GM18951 (cell line): ENCODE results near the gene ADARB2.
"Not testable (repeated sequence)": the region's sequence is repeated elsewhere in the genome, so short reads cannot be mapped to it uniquely, and the experiment has no call there.

Experiments used
- POLR2A ChIP-seq: IDR thresholded peaks from 4 replicates; pipeline ENCODE4 v1.6.1; 2011; ENCODE audit warnings: mild to moderate bottlenecking; ENCODE audit not compliant: insufficient read length, insufficient read depth; ENCODE audit errors: extremely low read depth
- in situ Hi-C: fragments of 300-500 bp; cut with MboI; formaldehyde crosslinking; loops from one replicate; pipeline ENCODE4 v1.12.0; 2022; ENCODE audit warnings: low sequenced_read_pairs, mixed read lengths, inconsistent platforms; ENCODE audit not compliant: unreplicated experiment

ADARB2 gene

DNA sequence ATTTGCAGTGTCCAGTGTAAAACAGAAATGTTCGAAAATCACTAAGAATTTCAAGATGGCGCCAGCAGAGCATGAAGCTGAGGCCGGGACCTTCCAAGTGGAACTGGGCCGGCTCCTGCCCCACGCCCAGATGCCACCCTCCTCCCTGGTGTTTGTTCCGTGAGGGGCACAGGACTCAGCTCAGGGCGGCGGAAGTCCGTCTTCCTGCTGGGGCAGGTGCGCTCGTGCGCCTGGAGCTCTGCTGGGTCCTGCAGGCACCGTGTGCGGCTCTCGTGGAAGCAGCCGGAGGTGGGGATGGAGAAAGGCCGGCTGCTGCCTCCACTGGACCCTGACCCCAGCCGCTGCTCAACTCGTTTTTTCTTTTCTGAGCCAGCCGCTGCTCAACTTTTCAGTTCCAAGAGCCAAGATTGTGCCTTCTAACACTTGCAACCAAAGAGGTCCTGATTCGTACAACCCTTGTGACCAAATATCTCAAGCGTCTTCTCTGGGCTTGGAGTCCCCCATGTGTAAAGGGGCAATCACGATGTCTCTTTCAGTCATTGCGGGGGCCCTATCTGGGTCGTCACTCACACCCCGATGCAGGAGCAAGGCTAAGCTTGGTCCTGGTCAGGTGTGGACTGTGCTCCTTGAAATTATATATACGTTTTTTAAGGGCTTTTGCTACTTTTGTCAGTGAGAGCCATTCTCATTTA is 334.4 kb downstream of the ADARB2 start:
- TF ChIP-seq POLR2A: no peak
- in situ Hi-C loops: no loop called here

DNA sequence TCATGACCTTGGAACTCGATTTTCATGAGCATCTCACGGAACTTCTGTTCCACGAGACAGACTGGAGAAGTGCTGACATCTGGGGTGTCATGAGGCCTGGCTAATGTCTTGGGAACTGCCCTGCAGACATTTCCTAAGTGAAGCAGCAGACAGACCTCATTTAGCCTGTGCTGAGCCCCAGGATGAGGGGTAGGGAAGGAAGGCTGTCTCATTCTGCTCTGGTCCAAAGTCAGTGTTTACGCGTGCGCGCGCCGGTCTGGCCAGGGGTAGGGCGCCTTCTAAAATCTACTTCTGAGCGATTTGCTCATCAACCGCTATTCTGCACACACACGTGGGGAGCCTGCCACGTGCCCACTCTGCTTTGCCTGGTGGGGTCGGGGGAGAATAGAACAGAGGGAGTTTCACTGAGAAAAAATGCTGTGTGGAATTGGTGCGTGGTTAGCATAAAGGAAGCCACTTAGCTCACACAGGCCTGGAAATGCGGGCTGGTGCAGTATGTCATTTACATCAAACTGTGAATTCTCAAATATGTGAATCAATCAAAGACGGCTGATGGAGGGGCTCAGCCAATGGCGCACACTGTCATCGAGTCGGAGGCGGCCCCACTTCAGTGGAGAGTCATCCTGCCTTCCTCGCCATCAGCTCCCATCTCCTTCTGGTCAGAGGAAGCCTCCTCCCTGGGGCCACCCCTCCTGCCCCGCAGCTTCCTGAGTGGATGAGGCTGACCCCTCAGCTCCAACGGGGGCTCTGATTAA is 335.1 kb downstream of the ADARB2 start:
- no peak for TF ChIP-seq POLR2A
- in situ Hi-C loops: no loop called here

DNA sequence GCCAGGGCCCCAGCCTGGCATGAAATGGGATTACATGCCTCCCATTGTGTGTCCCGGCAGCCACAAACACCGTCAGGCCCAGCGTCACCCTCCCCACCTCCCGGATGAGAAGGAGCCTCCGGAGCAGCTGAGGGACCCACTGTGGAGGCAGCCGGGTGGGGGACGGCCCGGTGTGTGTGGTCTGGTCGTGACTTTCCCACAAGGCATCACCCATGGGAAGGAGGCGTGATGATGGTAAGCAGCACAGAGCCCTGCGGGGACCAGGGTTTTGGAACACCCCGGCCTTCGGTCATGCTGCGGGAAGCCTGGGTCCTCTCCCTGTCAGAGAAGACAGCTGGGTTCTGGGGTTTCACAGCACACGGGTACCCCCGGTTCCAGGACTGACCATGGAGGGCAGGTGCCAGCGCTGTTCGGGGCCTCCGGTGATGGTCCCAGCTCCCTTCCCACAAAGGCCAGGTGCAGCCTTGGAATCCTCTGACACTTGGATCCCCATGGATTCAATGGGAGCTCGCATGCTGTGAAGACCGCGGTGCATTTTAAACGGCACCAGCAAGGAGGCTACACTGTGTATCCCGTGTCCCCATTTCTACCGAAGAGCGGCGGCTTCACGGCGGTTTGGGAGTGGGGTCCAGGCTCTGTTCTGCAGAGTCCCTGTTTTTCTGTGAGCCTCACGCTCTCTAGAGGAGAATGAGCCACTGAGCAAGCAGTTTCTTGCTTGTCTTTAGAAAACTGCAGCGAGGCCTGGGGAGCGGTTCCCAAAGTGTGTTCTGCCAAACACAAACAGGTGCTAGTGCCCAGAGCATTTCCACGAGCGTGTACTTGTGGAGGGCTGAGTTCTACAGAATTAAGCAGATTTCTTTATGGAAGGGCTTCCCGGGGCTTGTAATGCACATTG is 336.0 kb downstream of the ADARB2 start:
- in situ Hi-C loops: no loop called here
- no peak for TF ChIP-seq POLR2A

DNA sequence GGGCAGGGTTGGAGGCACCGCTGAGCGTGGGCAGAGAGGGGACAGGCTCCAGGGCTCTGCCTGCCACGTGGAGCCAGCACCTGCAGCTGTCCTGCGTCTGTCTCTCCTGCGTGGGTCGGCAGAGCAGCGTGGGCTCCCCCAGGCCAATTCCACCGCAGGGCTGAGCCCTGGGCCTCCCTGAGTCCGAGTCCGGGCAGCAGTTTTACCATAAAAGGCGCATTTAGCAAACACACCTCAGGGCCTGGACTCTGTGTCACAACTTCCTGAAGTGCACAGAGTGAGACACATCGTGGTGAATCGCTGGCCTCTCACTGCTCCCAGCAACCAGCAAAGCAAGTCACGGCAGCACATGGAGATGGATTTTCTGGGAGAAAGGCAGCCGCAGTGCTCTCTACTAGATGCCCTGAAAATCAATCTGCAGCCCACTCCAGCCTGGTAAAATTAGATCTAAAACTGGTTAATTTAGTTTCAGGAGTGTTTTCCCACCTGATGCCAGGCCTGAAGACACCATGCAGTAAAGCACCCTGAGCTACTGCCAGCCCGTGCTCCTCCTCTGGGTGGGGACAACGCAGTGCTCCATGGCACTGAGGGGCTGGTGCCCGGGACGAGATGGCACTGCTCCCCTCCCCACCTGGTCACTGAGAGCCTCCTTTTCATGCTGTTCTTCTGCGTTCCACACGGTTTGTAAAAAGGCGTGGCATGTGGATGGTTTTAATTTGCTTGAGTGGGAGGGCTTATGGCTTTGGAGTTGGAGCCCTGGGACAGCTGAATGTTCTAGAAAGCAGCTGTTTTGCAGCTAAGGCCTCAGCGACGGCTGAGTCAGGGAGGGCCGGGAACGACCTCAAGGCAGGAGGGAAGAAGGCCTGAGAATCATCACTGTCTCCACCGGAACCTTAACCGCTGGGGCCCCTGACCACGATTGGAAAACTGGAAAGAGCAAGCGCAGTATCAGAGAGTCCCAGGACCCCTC is 336.9 kb downstream of the ADARB2 start:
- in situ Hi-C loops: no loop called here
- no peak for TF ChIP-seq POLR2A

DNA sequence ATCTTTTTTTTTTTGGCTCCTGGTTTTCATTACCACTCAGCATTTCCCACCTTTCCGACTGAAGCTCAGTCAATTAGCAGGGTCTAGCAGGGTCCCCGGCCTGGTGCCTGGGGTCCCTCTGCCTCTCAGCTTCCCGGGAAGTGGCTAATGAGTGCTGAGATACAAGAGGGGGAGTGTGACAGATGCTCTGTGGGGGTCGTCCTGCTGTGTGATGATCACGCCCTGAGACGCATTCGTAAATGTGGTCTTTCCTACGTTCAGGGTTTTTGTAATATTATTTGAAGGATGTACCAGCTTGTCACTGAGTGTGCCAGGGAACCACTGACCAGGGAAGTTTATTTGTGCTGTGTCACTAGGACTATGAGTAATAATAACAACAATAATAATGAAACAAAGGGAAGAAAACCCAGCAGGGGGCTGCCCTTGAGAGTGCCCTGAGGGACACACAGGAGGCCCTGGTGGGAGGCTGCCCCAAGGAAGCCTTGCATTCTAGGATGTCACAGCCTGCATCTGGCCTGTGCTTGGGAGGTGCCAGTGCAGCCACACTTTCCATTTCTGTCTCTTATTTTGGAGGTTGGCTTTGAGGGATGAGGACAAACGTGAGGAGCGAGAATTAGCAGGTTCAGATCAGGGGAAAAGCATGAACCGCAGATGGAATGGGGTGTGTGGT is 337.8 kb downstream of the ADARB2 start:
- in situ Hi-C loops: no loop called here
- no peak for TF ChIP-seq POLR2A

DNA sequence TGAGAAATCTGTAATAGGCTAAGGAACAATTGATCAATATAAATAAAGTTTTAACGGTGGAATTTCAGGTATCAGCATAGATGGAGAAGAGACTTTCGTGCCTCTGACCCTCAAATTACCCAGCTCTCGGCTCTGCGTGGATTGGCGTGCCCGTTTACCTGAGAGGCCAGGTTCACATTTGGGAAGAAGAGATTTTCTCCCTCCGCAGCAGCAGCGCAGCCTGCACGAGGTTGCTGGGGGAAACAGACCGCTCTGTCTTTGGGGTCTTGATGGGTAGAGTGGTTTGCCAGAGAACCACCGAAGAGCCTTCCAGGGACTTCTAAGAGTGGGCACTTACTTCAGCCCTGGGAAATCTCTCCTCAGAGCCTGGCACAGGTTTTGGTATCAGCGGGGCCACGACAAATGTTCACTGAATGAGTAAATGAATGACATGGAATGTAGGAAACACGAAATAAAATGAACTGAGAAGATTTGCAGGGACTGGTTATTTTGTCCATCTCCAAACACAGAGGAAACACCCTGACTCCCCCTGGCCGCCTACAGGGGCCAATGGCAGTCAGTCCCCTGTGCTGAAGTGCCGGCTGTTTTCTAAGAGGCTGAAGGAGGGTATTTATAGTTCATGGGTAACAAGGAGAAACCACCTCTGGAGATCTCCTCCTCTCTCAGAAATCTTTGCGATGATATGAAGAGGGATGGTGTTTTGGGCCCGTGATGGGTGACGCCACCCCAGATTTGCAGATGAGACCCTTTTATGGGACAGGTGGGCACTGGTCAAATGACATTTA is 338.5 kb downstream of the ADARB2 start:
- no peak for TF ChIP-seq POLR2A
- in situ Hi-C loops: no loop called here

DNA sequence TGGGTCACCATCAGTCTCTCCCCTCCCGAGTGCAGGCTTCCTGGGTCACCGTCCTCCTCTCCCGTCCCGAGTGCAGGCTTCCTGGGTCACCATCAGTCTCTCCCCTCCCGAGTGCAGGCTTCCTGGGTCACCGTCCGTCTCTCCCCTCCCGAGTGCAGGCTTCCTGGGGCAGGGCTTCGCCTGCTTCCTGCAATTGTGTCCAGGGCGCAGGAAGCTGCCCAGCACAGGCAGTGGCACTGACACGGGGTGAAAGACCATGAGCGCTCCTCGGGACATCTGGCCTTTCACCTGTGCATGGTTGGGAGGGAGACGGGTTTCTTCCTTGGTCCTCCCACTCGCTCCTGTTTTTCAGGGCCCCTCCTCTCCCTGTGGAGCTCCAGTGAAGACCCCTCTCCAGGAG is 339.2 kb downstream of the ADARB2 start:
- in situ Hi-C loops: not testable (repeated sequence)

DNA sequence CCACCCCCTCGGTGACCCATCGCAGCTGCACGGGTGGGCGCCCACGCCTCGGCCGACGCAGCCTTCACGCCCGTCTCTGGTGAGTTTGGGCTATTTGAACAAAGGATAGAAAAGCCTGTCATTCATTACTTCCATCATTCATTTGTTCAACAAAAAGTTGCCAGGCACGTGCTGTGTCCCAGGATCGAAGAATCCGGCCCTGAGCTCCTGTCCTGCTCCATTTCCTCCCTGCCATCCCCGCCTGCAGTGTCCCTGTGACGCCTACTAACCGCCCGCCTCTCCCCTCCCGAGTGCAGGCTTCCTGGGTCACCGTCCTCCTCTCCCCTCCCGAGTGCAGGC is 341.1 kb downstream of the ADARB2 start:
- no peak for TF ChIP-seq POLR2A
- in situ Hi-C loops: no loop called here

DNA sequence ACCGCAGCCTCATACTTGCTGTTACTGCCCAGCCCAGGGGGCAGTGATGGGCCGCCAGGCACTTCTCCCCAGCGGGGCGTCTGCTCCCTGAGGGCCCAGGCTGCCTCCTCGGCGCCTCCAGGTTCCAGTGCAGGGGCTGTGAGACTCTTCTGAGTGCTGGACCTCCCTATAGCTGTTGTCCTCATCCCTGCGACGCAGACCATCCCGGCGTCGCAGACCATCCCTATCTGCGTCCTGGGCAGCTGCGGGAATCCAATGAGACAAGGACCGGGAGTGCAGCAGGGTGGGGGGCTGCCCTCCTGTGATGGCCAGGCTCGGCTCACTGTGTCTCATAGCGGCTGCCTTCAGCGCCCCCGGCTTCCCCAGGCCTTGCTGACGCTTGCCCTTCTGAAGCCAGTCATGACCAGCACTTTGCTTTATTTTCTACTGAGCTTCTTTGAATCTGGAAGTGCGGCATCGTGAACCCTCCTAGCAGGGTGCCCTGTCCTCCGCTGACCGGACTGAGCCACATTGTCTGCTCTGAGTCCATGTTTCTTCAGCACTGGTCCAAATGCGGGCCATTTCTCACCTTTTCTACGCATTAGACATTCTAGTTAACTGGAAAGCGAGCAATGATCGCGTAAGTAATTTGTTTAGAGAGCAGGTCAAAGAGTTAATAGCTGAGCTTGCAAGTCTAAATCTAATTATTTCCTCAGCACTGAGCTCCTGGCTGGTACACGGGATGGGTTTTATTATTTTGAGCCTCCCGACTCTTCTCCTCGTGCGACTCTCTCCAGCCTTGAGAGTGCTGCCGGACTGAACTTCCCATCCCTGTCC is 341.6 kb downstream of the ADARB2 start:
- no peak for TF ChIP-seq POLR2A

DNA sequence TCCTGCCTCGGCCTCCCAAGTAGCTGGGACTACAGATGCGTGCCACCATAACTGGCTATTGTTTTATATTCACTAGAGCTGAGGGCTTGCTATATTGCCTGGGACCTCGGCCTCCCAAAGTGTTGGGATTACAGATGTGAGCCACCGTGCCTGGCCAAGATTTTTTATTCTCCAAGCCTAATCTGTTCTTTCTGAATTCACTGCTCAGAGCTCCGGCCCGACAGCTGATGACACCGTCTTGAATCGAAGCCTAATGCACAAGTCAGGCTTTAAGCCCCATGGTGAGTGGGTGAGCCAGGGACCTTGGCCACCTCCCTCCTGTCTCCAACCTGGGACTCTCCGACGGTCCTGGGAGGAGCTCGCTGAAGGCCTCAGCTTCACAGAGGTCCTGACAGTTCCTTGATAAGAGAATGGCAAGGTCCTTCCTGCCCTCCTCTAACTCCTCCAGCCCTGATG is 342.3 kb downstream of the ADARB2 start:
- no peak for TF ChIP-seq POLR2A
- in situ Hi-C loops: no loop called here

More for the DNA sequence above, 341.6 kb downstream of the ADARB2 start:
- in situ Hi-C loops: no loop called here
